ENCODE results near the gene WFIKKN1. TPM values are rescaled to one million over a fixed set of nuclear protein-coding genes. Genes with fewer than 3 reads are reported as not detected.

The WFIKKN1 gene
- total and polyA plus RNA-seq, 2 of the 13 experiments (the other 11 are each of a cell fraction or from before 2014, with no cell fraction given): 1.7 to 4.9 TPM

DNA sequence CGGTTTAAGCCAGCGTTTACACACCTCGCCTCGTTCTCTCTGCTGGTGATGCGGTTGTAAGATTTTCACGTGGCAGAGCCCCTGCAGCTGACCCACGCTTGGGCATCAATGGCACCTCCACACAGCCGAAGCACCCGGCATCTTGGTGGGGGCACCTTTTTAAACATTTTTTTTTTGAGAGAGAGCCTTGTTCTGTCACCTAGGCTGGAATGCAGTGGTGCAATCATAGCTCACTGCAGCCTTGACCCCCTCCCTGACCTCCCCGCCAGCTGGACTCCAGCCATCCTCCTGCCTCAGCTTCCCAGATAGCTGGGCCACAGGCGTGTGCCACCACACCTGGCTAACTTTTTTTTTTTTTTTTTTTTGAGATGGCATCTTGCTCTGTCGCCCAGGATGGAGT lies 23.2 kb downstream of the WFIKKN1 start (continued):
- TF ChIP-seq, protein P1, sequence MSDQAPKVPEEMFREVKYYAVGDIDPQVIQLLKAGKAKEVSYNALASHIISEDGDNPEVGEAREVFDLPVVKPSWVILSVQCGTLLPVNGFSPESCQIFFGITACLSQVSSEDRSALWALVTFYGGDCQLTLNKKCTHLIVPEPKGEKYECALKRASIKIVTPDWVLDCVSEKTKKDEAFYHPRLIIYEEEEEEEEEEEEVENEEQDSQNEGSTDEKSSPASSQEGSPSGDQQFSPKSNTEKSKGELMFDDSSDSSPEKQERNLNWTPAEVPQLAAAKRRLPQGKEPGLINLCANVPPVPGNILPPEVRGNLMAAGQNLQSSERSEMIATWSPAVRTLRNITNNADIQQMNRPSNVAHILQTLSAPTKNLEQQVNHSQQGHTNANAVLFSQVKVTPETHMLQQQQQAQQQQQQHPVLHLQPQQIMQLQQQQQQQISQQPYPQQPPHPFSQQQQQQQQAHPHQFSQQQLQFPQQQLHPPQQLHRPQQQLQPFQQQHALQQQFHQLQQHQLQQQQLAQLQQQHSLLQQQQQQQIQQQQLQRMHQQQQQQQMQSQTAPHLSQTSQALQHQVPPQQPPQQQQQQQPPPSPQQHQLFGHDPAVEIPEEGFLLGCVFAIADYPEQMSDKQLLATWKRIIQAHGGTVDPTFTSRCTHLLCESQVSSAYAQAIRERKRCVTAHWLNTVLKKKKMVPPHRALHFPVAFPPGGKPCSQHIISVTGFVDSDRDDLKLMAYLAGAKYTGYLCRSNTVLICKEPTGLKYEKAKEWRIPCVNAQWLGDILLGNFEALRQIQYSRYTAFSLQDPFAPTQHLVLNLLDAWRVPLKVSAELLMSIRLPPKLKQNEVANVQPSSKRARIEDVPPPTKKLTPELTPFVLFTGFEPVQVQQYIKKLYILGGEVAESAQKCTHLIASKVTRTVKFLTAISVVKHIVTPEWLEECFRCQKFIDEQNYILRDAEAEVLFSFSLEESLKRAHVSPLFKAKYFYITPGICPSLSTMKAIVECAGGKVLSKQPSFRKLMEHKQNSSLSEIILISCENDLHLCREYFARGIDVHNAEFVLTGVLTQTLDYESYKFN (CRISPR knock-in tag; conservative IDR thresholded peaks at IDR 0.05): peak; percentile 42; the same call in 1 of the 2 replicates
- TF ChIP-seq HDAC1 (CRISPR knock-in tag; IDR thresholded peaks at IDR 0.05) (peak; percentile 20; the same call in 1 of the 2 replicates), RARA (CRISPR knock-in tag; IDR thresholded peaks at IDR 0.05) (peak; percentile 88), ZNF619 (CRISPR knock-in tag; IDR thresholded peaks at IDR 0.05) (no peak), YEATS2 (CRISPR knock-in tag; IDR thresholded peaks at IDR 0.05; ENCODE audit: borderline replicate concordance) (peak; percentile 19; the same call in 1 of the 2 replicates), NR2F1 (CRISPR knock-in tag; IDR thresholded peaks at IDR 0.05) (peak; percentile 89 to 92), ELF3 (CRISPR knock-in tag; IDR thresholded peaks at IDR 0.05) (no peak), NR2C2 (CRISPR knock-in tag; IDR thresholded peaks at IDR 0.05; ENCODE audit: borderline replicate concordance) (peak; percentile 81), SAP130 (CRISPR knock-in tag; IDR thresholded peaks at IDR 0.05; ENCODE audit: low read depth) (peak; percentile 66), EHMT2 (IDR thresholded peaks at IDR 0.05; ENCODE audit: borderline replicate concordance, low read depth, low read length) (no peak), TEAD3 (CRISPR knock-in tag; optimal IDR thresholded peaks at IDR 0.05; ENCODE audit: borderline replicate concordance) (peak; percentile 93), ZNF17 (CRISPR knock-in tag; IDR thresholded peaks at IDR 0.05) (no peak), ZNF274 (CRISPR knock-in tag; IDR thresholded peaks at IDR 0.05) (no peak), NR2F6 (IDR thresholded peaks at IDR 0.05) (peak; percentile 95), NR2F6 (CRISPR knock-in tag; IDR thresholded peaks at IDR 0.05) (peak; percentile 96), CCAR2 (optimal IDR thresholded peaks at IDR 0.05; ENCODE audit: low read depth, low read length) (no peak), HCFC1 (IDR thresholded peaks at IDR 0.05; ENCODE audit: low read depth, low read length) (no peak), ZNF550 (CRISPR knock-in tag; IDR thresholded peaks at IDR 0.05; ENCODE audit: borderline replicate concordance) (no peak), HDAC2 (CRISPR knock-in tag; IDR thresholded peaks at IDR 0.05) (0 out of 2 replicates have a peak, but pooled peaks have one; percentile 29)
- TF ChIP-seq, protein P2, sequence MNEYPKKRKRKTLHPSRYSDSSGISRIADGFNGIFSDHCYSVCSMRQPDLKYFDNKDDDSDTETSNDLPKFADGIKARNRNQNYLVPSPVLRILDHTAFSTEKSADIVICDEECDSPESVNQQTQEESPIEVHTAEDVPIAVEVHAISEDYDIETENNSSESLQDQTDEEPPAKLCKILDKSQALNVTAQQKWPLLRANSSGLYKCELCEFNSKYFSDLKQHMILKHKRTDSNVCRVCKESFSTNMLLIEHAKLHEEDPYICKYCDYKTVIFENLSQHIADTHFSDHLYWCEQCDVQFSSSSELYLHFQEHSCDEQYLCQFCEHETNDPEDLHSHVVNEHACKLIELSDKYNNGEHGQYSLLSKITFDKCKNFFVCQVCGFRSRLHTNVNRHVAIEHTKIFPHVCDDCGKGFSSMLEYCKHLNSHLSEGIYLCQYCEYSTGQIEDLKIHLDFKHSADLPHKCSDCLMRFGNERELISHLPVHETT (CRISPR knock-in tag; conservative IDR thresholded peaks at IDR 0.05): no peak
- TF ChIP-seq, protein P3, sequence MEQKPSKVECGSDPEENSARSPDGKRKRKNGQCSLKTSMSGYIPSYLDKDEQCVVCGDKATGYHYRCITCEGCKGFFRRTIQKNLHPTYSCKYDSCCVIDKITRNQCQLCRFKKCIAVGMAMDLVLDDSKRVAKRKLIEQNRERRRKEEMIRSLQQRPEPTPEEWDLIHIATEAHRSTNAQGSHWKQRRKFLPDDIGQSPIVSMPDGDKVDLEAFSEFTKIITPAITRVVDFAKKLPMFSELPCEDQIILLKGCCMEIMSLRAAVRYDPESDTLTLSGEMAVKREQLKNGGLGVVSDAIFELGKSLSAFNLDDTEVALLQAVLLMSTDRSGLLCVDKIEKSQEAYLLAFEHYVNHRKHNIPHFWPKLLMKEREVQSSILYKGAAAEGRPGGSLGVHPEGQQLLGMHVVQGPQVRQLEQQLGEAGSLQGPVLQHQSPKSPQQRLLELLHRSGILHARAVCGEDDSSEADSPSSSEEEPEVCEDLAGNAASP (CRISPR knock-in tag; IDR thresholded peaks at IDR 0.05; ENCODE audit: borderline replicate concordance): 0 out of 2 replicates have a peak, but pooled peaks have one; percentile 29
- TF ChIP-seq, protein P4, sequence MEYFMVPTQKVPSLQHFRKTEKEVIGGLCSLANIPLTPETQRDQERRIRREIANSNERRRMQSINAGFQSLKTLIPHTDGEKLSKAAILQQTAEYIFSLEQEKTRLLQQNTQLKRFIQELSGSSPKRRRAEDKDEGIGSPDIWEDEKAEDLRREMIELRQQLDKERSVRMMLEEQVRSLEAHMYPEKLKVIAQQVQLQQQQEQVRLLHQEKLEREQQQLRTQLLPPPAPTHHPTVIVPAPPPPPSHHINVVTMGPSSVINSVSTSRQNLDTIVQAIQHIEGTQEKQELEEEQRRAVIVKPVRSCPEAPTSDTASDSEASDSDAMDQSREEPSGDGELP (IDR thresholded peaks at IDR 0.05; ENCODE audit: borderline replicate concordance, low read depth): peak; percentile 83
- TF ChIP-seq, protein P5, sequence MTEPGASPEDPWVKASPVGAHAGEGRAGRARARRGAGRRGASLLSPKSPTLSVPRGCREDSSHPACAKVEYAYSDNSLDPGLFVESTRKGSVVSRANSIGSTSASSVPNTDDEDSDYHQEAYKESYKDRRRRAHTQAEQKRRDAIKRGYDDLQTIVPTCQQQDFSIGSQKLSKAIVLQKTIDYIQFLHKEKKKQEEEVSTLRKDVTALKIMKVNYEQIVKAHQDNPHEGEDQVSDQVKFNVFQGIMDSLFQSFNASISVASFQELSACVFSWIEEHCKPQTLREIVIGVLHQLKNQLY (CRISPR knock-in tag; IDR thresholded peaks at IDR 0.05): no peak
- TF ChIP-seq, protein P6, sequence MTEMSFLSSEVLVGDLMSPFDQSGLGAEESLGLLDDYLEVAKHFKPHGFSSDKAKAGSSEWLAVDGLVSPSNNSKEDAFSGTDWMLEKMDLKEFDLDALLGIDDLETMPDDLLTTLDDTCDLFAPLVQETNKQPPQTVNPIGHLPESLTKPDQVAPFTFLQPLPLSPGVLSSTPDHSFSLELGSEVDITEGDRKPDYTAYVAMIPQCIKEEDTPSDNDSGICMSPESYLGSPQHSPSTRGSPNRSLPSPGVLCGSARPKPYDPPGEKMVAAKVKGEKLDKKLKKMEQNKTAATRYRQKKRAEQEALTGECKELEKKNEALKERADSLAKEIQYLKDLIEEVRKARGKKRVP (CRISPR knock-in tag; IDR thresholded peaks at IDR 0.05): no peak
